Activated CD8-positive, alpha-beta memory T cell treated with anti-CD3 and anti-CD28 coated beads, Interleukin-2, amount 50 U/mL, for 4 hours (primary cell): ENCODE data around the gene CASKIN1.

ENCODE experiments used
- DNase-seq: peaks from one replicate; pipeline ENCODE4 v3.0.0-alpha.2; 2020

Gene CASKIN1

DNA sequence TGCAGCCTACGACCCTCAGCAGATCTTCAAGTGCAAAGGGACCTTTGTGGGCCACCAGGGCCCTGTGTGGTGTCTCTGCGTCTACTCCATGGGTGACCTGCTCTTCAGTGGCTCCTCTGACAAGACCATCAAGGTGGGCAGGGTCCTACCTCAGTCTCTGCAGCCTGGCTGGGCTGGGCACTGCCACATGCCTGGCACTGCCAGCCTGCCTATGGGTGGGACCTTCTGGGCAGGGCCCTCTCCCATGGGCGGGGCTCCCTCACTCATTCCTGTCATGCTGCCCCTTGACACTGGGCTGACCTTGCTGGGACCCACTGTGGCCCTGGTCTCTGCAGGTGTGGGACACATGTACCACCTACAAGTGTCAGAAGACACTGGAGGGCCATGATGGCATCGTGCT, 22.5 kb downstream of the CASKIN1 start:
- DNase-seq, result no peak

DNA sequence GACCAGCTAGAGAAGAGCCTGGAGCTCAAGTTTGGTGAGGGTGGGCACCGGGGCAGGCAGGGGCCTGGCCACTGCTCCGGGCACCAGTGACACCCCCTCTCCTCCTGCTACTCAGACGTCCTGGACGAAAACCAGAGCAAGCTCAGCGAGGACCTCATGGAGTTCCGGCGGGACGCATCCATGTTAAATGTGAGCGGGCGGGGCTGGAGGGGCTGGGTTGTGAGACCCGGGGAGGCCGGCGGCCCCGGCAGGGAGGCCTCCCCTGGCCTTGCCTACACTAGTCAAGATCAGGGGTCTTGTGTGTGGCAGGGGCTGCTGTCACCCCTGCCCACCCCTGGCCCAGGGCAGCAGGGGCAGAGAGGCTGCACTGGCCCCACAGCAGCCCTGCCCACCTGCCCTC, 23.0 kb downstream of the CASKIN1 start:
- no peak for DNase-seq

DNA sequence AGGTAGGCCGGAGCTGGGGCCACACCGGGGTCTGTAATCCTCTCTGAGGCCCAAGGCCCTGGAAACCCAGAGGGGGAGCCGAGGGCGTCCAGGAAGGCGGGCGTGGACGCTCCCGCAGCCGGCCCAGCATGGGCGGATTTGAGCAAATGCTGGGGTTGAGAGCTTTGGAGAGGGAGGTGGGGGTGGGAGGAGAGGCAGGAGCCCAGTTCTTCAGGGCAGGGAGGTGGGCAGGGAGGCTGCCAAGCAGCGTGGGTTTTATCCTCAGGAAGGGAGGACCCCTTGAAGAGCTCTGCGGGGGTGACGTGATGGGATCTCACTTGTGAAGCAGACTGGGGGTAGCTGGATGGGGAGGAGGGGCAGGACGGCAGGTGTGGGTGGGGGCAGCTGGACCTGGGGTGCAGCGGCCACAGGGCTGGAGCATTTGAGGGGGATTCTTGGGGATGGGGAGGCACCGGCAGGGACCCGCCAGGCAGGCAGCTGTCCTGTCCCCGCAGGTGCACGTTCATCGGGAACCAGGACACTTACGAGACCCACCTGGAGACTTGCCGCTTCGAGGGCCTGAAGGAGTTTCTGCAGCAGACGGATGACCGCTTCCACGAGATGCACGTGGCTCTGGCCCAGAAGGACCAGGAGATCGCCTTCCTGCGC, 23.6 kb downstream of the CASKIN1 start:
- no peak for DNase-seq

GRCh38 chr16:2171601-2172178, 24.7 kb downstream of the CASKIN1 start:
- no peak for DNase-seq

GRCh38 chr16:2170587-2171435, 25.6 kb downstream of the CASKIN1 start:
- no peak for DNase-seq

DNA sequence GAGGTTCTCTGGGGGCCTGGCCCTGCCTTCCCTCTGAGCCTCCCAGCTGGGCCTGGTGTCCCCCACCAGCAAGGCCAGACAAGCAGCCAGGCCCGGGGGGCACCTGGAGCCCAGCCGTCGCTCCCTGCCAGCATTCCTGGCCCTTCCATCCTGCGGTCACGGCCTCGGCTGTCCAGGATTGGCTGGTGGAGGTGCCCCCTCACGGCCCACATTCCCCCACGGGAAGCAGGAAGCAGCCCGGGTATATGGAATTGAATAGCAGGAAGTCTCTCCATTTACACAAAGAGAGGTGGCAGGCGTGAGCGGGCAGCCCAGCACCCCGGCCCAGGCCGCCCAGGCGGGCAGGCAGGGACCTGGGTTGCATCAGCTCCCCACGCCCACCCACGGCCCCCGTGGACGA, 26.3 kb downstream of the CASKIN1 start:
- no peak for DNase-seq

DNA sequence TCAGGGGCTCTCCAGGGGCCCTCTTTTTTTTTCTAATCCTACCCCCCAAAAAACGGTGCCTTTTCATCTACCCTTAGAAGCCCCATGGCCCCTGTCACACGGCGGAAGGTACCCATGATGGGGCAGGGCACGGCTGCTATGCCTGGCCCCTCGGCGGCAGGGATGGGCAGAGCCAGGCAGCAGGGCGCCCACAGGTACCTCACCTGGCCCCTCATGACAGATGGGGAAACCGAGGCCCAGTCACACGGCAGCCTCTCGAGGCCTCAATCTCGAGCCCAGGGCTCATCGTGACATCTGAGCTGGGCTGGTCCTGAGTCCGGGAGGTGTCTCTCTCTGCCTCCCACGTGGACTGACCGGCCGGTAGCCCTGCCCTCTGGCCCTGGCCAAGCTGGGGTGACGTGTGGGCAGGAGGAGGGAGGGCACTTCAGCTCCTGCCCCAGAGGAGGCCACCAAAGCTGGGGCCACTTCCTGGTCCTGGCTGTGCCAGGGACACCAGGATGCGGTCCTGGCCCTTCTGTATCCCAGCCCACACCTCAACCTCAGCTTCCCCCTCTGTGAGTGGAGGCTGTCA, 29.3 kb downstream of the CASKIN1 start:
- no peak for DNase-seq

- no peak for DNase-seq
These were observed 29.9 kb downstream of the CASKIN1 start for GRCh38 chr16:2166263-2167067.

DNA sequence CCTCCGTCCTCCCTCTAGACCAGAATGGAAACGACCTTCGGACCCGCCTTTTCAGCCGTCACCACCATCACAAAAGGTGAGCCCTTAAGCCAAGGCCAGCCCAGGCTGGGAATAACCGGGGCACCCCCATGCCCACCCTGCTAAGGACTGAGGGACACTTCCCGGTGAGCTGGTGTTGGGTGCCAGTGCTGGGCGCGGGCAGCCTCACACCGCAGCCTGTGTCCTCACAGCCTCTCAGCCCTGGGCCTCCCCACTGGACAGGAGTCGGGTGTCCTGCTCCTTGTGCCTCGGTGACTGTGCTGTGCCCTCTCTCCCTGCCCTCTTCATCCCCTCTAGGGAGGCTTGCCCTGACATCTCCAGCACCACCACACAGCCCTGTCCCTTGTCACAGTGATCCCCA, 30.5 kb downstream of the CASKIN1 start:
- DNase-seq, result no peak

DNA sequence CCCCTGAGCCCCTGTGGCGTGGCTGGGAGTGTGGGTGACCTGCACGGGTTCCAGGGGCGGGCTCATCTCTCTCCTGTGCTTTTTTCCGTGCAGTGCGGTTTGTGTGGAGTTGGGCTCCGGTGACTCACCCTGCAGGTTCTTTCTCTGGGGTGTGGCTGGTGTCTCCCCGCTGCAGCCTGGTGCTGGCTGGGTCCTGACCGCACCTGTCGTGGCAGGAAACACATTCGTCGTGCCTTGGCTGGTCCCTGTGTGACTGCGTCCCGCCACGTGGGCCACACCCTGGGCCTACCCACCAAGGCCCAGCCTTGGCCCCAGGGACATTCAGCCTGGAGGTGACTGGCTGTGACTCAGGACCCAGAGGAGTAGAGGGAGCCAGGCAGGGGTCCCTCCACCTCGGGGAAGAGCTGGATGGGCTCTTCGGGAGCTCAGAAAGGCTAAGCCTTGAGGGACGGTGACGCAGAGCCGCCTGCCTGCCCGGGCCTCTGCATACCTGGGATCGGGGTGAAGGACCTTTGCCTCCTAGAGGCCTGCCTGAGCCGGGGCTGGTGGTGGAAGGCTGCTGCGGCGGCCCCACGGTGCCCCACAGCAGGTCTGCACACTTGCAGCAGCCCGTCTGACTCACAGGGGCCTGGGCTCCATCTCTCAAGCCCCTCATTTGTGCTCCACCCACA, 33.1 kb downstream of the CASKIN1 start:
- DNase-seq, result no peak

DNA sequence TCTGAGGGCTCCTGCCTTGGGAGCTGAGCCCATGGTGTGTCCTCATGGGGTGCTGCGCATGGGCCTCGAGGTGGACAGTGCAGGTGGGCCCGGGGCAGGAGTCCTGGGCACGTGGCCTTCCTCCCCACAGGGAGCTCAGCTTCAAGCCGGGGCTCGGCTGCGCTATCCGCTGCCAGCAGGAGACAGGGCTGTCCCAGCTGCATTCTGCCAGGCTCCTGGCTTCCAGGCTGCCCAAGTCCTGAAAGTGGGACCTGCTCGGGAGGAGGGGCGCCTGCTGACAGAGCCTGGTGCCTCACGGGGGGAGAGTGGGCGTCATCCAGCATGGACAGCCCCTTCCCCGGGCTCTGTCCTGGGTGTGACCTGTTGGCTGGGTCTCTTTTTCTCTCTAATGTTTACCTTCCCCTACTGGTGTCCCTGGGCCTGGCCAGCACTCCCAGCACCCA, 33.7 kb downstream of the CASKIN1 start:
- no peak for DNase-seq

DNA sequence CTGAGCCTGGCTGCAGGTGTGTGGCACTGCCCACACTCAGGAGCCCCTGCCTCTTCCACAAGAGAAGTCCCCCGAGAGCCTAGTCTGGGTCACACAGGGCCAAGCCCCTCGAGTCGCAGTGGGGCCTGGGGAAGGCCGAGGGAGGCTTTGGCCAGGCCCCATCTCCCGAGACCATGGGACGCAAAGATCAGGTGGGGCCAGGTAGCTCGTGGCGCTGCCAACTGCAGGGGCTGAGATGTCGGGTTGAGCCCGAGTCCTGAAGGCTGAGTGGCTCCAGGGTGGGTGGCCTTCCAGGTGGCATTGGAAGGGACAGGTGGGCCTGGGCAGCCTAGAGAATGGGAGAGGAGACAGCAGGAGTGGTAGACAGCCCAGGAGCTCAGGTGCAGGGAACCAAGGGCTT, 34.5 kb downstream of the CASKIN1 start:
- no peak for DNase-seq

GRCh38 chr16:2160915-2161551, 35.4 kb downstream of the CASKIN1 start:
- DNase-seq, result no peak

- no peak for DNase-seq
These were observed 37.1 kb downstream of the CASKIN1 start for GRCh38 chr16:2159175-2159838.

DNA sequence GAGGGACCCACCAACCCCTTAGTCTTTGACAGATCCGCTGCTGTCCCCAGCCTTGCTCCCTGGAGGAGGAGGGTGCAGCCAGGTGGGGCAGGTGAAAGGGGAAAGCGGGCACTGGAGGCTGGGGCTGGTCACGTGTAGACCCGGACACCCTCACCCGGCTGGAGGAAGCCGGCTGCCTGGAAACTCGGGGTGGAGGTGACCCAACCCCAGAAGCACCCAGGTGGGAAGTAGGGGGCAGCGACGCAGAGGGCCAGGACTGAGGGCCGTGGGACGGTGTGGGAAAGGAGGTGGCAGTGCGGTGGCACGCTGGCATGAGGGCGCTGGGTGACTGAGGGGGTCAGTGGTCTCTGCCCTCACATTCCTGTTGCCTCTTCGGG, 38.2 kb downstream of the CASKIN1 start:
- no peak for DNase-seq

GRCh38 chr16:2157480-2158261, 38.7 kb downstream of the CASKIN1 start:
- no peak for DNase-seq

DNA sequence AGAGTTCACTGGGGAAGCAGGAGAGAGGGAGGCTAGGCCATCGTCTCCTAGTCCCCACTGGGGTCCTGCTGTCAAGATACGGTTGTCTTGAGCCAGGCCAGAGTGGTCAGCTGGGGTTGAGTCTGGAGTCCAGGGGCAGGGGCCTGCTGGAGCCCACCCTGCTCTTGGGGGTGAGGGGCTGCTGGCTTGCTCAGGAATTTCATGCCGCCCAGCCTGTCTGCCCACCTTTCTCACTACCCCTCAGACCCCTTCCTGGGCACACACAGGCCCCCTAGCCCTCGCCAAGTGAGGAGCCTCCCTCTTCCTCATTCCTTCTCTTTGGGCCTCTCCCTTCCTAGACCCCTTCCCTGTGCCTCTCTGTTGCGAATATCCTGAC, 39.6 kb downstream of the CASKIN1 start:
- no peak for DNase-seq

DNA sequence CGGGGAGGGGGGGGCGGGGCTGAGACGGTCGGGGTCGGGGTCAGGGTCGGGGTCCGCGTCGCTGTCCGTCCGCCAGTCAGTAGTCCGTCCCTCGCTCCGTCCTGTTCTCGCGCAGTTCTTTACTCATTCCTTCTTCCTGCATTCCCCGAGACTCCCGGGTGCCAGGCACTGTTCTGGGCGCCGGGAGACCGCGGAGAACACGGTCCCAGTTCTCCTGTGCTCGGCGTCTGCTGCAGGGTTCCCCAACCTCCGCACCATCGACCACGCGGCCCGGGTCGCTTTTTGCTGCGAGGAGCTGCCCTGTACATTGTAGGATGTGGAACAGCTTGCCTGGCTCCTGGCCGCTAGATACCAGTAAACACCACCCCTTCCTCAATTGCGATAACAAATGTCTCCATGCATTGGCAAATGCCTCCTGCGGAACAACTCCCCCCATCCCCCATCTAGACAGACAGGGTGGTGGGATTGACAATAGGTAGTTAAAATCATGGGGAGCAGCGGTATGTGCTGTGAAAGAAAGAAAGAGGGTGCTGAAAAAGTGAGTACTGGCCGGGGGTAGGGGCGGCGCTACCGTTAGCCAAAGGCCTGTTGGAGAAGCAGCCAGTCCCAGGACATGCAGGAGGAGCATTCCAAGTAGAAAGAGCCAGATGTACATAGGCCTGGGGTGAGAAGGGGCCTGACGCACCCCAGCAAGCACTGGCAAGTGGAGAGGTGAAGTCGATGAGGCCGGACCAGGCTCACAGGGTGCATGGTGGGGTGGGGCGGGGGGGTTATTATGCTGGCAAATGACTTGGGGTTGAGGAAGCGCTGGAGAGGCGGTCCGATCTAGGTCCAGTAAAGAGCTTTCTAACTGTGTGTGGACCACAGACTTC, 40.2 kb downstream of the CASKIN1 start:
- DNase-seq, result no peak
